IMR-90 (cell line): ENCODE measurements around the gene CTNNBIP1. TPM values are rescaled to one million over a fixed set of nuclear protein-coding genes. Genes with fewer than 3 reads are reported as not detected.

ENCODE experiments used
- ATAC-seq: fragments of 200-7000 bp; cut with Tn5 transposase; 2 replicates; pipeline ENCODE4 v1.9.1; 2020; ENCODE audit warnings: low read depth, mild to moderate bottlenecking, moderate library complexity
- BruUV-seq: library from RNA; stranded (reverse); fragments of 400-500 nt; replicated peaks from 2 replicates; lab custom pipeline; 2021; lab: Mats Ljungman, UMichigan
- CTCF ChIA-PET: fragments of 300-600 bp; formaldehyde crosslinking; extraction: SDS; loops from one replicate; lab custom pipeline; 2021; ENCODE audit warnings: antibody characterized with exemption; lab: Yijun Ruan, JAX
- POLR2A ChIA-PET: fragments of 300-600 bp; sonication (Branson Sonifier 250); formaldehyde crosslinking; loops from one replicate; lab custom pipeline; 2022; ENCODE audit warnings: antibody characterized with exemption; ENCODE audit not compliant: unreplicated experiment; lab: Charles Lee
- DNase-seq: peaks from one replicate; pipeline ENCODE4 v3.0.0; 2013
- H2AFZ ChIP-seq: replicated peaks from 2 replicates; pipeline ENCODE3; 2013; ENCODE audit warnings: low read length, mild to moderate bottlenecking; ENCODE audit not compliant: poor library complexity
- H2AK5ac ChIP-seq: 2 replicates; pipeline ENCODE4 v1.6.1; 2013; ENCODE audit warnings: low read depth, low read length, inconsistent platforms
- H2AK9ac ChIP-seq: replicated peaks from 2 replicates; pipeline ENCODE3; 2013; ENCODE audit warnings: mild to moderate bottlenecking, low read depth, low read length, moderate library complexity; ENCODE audit not compliant: poor library complexity
- H2BK120ac ChIP-seq: 2 replicates; pipeline ENCODE4 v1.6.1; 2013; ENCODE audit warnings: low read depth, low read length, inconsistent platforms
- H2BK15ac ChIP-seq: 3 replicates; pipeline ENCODE4 v1.6.1; 2013; ENCODE audit warnings: low read depth, low read length, inconsistent platforms
- H2BK20ac ChIP-seq: 2 replicates; pipeline ENCODE4 v1.6.1; 2013; ENCODE audit warnings: low read depth, mild to moderate bottlenecking, inconsistent platforms, low read length, moderate library complexity
- H2BK5ac ChIP-seq: 2 replicates; pipeline ENCODE4 v1.6.1; 2013; ENCODE audit warnings: mild to moderate bottlenecking, low read depth, low read length, inconsistent platforms; ENCODE audit not compliant: poor library complexity, severe bottlenecking
- H3K14ac ChIP-seq: replicated peaks from 2 replicates; pipeline ENCODE4 v1.6.1; 2013; ENCODE audit warnings: low read depth, low read length, inconsistent platforms
- H3K18ac ChIP-seq: 2 replicates; pipeline ENCODE4 v1.6.1; 2013; ENCODE audit warnings: low read depth, low read length, control low read depth
- H3K23ac ChIP-seq: 2 replicates; pipeline ENCODE4 v1.6.1; 2013; ENCODE audit warnings: low read depth, low read length, inconsistent platforms
- H3K27ac ChIP-seq: 2 replicates; pipeline ENCODE4 v1.5.1; 2013; ENCODE audit warnings: mild to moderate bottlenecking, control low read depth, low read length; ENCODE audit not compliant: insufficient read depth
- H3K27me3 ChIP-seq: 2 replicates; pipeline ENCODE4 v1.6.1; 2013; ENCODE audit warnings: low read length; ENCODE audit not compliant: control insufficient read depth, insufficient read depth
- H3K36me3 ChIP-seq: 2 replicates; pipeline ENCODE4 v1.6.1; 2013; ENCODE audit warnings: low read length, mixed read lengths; ENCODE audit not compliant: control insufficient read depth, insufficient read depth
- H3K4ac ChIP-seq: 2 replicates; pipeline ENCODE4 v1.6.1; 2013; ENCODE audit warnings: low read depth, low read length, inconsistent platforms
- H3K4me1 ChIP-seq: 2 replicates; pipeline ENCODE4 v1.6.1; 2013; ENCODE audit warnings: low read length, mixed read lengths; ENCODE audit not compliant: control insufficient read depth, insufficient read depth
- H3K4me2 ChIP-seq: 2 replicates; pipeline ENCODE4 v1.6.1; 2013; ENCODE audit warnings: low read depth, mild to moderate bottlenecking, control low read depth, low read length, moderate library complexity
- H3K4me3 ChIP-seq: 2 replicates; pipeline ENCODE4 v1.5.1; 2013; ENCODE audit warnings: low read depth, mild to moderate bottlenecking, control low read depth, low read length, moderate library complexity; ENCODE audit not compliant: insufficient read depth
- H3K56ac ChIP-seq: 2 replicates; pipeline ENCODE4 v1.6.1; 2013; ENCODE audit warnings: low read length, inconsistent platforms; ENCODE audit not compliant: insufficient read depth; ENCODE audit errors: extremely low read depth
- H3K79me1 ChIP-seq, 2 experiments: 2 replicates each; pipeline ENCODE4 v1.6.1; 2013; ENCODE audit warnings: low read length in 2 of 2, inconsistent platforms in 1 of 2, low read depth in 1 of 2
- H3K9ac ChIP-seq: 2 replicates; pipeline ENCODE4 v1.6.1; 2013; ENCODE audit warnings: low read depth, low read length, control low read depth
- H3K9me1 ChIP-seq: 2 replicates; pipeline ENCODE4 v1.6.1; 2013; ENCODE audit warnings: low read length, inconsistent platforms; ENCODE audit not compliant: insufficient read depth
- H3K9me3 ChIP-seq: 2 replicates; pipeline ENCODE4 v1.6.1; 2013; ENCODE audit warnings: low read length; ENCODE audit not compliant: control insufficient read depth, insufficient read depth
- H4K20me1 ChIP-seq: 2 replicates; pipeline ENCODE4 v1.6.1; 2013; ENCODE audit warnings: low read length, inconsistent platforms; ENCODE audit not compliant: insufficient read depth
- H4K5ac ChIP-seq: 2 replicates; pipeline ENCODE4 v1.6.1; 2013; ENCODE audit warnings: mild to moderate bottlenecking, low read depth, low read length, control low read depth
- H4K8ac ChIP-seq, 2 experiments: 2 replicates each; pipeline ENCODE4 v1.6.1; 2013; ENCODE audit warnings: low read depth in 2 of 2, low read length in 2 of 2, control low read depth in 1 of 2, inconsistent platforms in 1 of 2
- H4K91ac ChIP-seq: 2 replicates; pipeline ENCODE4 v1.6.1; 2013; ENCODE audit warnings: low read depth, low read length, inconsistent platforms; ENCODE audit not compliant: insufficient read depth
- MAFK ChIP-seq: IDR thresholded peaks from 2 replicates; pipeline ENCODE4 v1.6.1; 2012; ENCODE audit warnings: low read depth, low read length, improper control_type of control experiment
- RCOR1 ChIP-seq: IDR thresholded peaks from 2 replicates; pipeline ENCODE4 v1.6.1; 2012; ENCODE audit warnings: mild to moderate bottlenecking, low read length, improper control_type of control experiment; ENCODE audit not compliant: insufficient replicate concordance
- SMC3 ChIP-seq: fragments of 150-350 bp; IDR thresholded peaks from 2 replicates; pipeline ENCODE4 v1.6.1; 2016; ENCODE audit warnings: low read depth, mild to moderate bottlenecking, antibody characterized with exemption, low read length, moderate library complexity
- WGBS, 2 experiments: methylation state at CpG; one replicate each; pipeline versions ENCODE4 v1.1.5 to v1.1.7; 2013; ENCODE audit warnings: missing lambda C conversion rate in 2 of 2; ENCODE audit not compliant: insufficient read length in 1 of 2; ENCODE audit errors: extremely low coverage in 2 of 2; 5-methylcytosine and 5-hydroxymethylcytosine counted together
- dilution Hi-C: fragments of 300-500 bp; cut with HindIII; formaldehyde crosslinking; loops from one replicate; pipeline ENCODE4 v1.14.3; 2018; ENCODE audit warnings: low sequenced_read_pairs; ENCODE audit not compliant: unreplicated experiment
- in situ Hi-C: fragments of 300-500 bp; cut with MboI; formaldehyde crosslinking; loops from 3 replicates; pipeline ENCODE4 v1.14.3; 2019; ENCODE audit warnings: low sequenced_read_pairs, inconsistent platforms, mixed read lengths
- intact Hi-C: fragments of 100-400 bp; cut with micrococcal nuclease; formaldehyde crosslinking; loops from 2 replicates; pipeline ENCODE4 v1.10.0; 2022
- polyA plus RNA-seq, 3 experiments: library from polyadenylated mRNA; depleted of rRNA; stranded (reverse); fragments of >200 nt; gene quantifications; 2 replicates each; pipeline ENCODE4 v1.2.3, GENCODE V29; 2012; ENCODE audit warnings: low replicate concordance in 1 of 3
- total RNA-seq: library from RNA; depleted of rRNA; stranded (reverse); fragments of >200 nt; gene quantifications from 2 replicates; pipeline ENCODE4 v1.2.3, GENCODE V29; 2012

The CTNNBIP1 gene
- total and polyA plus RNA-seq, 2 of the 4 experiments (the other 2 are of a cell fraction), result 24.7 to 28.5 TPM

DNA sequence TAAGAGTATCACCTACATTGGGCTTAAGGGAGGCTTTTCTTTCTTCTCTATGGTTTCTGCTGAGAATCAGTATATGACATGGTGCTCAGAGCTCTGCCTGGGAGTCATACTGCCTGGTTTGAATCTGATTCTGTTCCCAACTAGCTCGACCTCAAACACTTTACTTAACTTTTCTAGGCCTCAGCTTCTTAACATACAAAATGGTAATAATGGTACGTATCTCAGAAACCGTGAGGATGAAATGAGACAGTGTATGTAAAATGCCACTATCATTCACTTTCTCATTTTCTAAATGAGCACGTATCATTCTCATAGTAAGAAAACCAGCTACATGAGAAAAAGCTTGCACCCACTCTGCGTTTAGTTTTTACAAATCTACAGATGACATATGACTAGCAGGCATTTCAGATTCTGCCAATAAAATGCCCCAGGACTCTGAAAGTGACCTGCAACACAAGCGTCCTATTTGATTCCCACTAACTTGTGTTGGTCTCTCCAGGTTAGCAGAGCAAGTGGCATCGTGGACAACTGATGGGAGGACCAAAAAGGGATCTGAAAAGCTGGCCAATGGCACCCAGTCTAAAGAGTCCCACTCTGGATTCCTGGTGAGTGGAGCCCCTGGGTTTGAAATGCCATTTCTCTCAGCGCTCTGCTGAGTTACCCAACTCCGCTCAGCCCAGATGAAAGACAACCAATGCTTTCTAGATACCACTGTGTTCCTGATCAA is 6.1 kb downstream of the CTNNBIP1 start:
- in situ Hi-C loops, result no loop called here
- Histone ChIP-seq H3K56ac (no peak overlapping the region), H3K36me3 (no peaks in the 10 kb centered on the region), H3K4me2 (no peak overlapping the region), H3K9me1 (peaks cover 14% of the 10 kb centered on the region), H2BK120ac (no peak overlapping the region), H3K27ac (no peak overlapping the region), H2BK15ac (no peak overlapping the region), H3K27me3 (no peaks in the 10 kb centered on the region), H4K5ac (no peak overlapping the region), H4K20me1 (no peaks in the 10 kb centered on the region; the same call in 1 of the 2 replicates), H3K9me3 (no peaks in the 10 kb centered on the region), H3K79me1 (peaks cover 41 to 73% of the 10 kb centered on the region in 2 experiments), H4K91ac (no peak overlapping the region), H3K18ac (no peak overlapping the region), H2AK9ac (no peak overlapping the region), H3K9ac (no peak overlapping the region), H4K8ac (no peak overlapping the region), H2BK5ac (no peak overlapping the region), H3K4ac (no peak overlapping the region), H3K23ac (no peak overlapping the region), H3K14ac (0 out of 2 replicates have a peak overlapping the region, but pooled peaks have one; percentile 3), H2AK5ac (no peak overlapping the region), H3K4me1 (peaks cover 3% of the 10 kb centered on the region), H2BK20ac (no peak overlapping the region), H2AFZ (no peak overlapping the region), H3K4me3 (no peak overlapping the region)
- dilution Hi-C loops, result no loop called here
- ATAC-seq (no peak), DNase-seq (no peak)
- ChIA-PET CTCF (no interaction called here), POLR2A (no interaction called here)
- no peak for TF ChIP-seq SMC3
- TF ChIP-seq MAFK, result no peak
- TF ChIP-seq RCOR1, result no peak
- BruUV-seq, result no TSS peak
- intact Hi-C loops, result no loop called here
- 90% methylated on average over 3 of the region's 9 CpGs; no CpG with 5 or more reads in 1 of the 2 experiments for WGBS, 2 experiments
